GM23248 (cell line): Measurements from ENCODE around the gene CTAG1A. TPM values are rescaled to one million over a fixed set of nuclear protein-coding genes. Genes with fewer than 3 reads are reported as not detected.
"Not testable (repeated sequence)": the region's sequence is repeated elsewhere in the genome, so short reads cannot be mapped to it uniquely, and the experiment has no call there.

Experiments
- DNase-seq: peaks from one replicate; pipeline ENCODE4 v3.0.0-alpha.2; 2015
- H2AFZ ChIP-seq: fragments of 200-600 bp; sonication (generic); 2 replicates; pipeline ENCODE4 v1.6.1; 2016; ENCODE audit warnings: antibody characterized with exemption
- H3F3A ChIP-seq: fragments of 200-600 bp; sonication (generic); 2 replicates; pipeline ENCODE4 v1.6.1; 2016; ENCODE audit warnings: mild to moderate bottlenecking, antibody characterized with exemption, mixed run types; ENCODE audit not compliant: insufficient read depth
- H3K27ac ChIP-seq: fragments of 200-600 bp; sonication (generic); 2 replicates; pipeline ENCODE4 v1.5.1; 2016; ENCODE audit warnings: mild to moderate bottlenecking
- H3K27me3 ChIP-seq: fragments of 200-600 bp; sonication (generic); replicated peaks from 2 replicates; pipeline ENCODE4 v1.6.1; 2016; ENCODE audit warnings: mild to moderate bottlenecking; ENCODE audit not compliant: insufficient read depth
- H3K36me3 ChIP-seq: fragments of 200-600 bp; sonication (generic); 2 replicates; pipeline ENCODE4 v1.6.1; 2016; ENCODE audit warnings: low read depth, mild to moderate bottlenecking
- H3K4me1 ChIP-seq: fragments of 200-600 bp; sonication (generic); 2 replicates; pipeline ENCODE4 v1.6.1; 2016; ENCODE audit warnings: mild to moderate bottlenecking; ENCODE audit not compliant: insufficient read depth
- H3K4me2 ChIP-seq: fragments of 200-600 bp; sonication (generic); one replicate; pipeline ENCODE4 v1.6.1; 2016; ENCODE audit warnings: mild to moderate bottlenecking; ENCODE audit not compliant: unreplicated experiment
- H3K4me3 ChIP-seq: fragments of 200-600 bp; sonication (generic); 2 replicates; pipeline ENCODE4 v1.5.1; 2016; ENCODE audit warnings: mild to moderate bottlenecking
- H3K79me2 ChIP-seq: fragments of 200-600 bp; sonication (generic); 2 replicates; pipeline ENCODE4 v1.6.1; 2016; ENCODE audit warnings: mild to moderate bottlenecking; ENCODE audit not compliant: insufficient read depth
- H3K9ac ChIP-seq: fragments of 200-600 bp; sonication (generic); 2 replicates; pipeline ENCODE4 v1.6.1; 2016; ENCODE audit warnings: mild to moderate bottlenecking
- H3K9me2 ChIP-seq: fragments of 200-600 bp; sonication (generic); 2 replicates; pipeline ENCODE4 v1.6.1; 2016; ENCODE audit warnings: mixed run types, mild to moderate bottlenecking, moderate library complexity; ENCODE audit not compliant: insufficient read depth
- H3K9me3 ChIP-seq: fragments of 200-600 bp; sonication (generic); one replicate; pipeline ENCODE4 v1.6.1; 2017; ENCODE audit warnings: low read depth
- H4K20me1 ChIP-seq: fragments of 200-600 bp; sonication (generic); 2 replicates; pipeline ENCODE4 v1.6.0; 2016; ENCODE audit not compliant: insufficient read depth
- EZH2 ChIP-seq: fragments of 200-600 bp; sonication (generic); IDR thresholded peaks from 2 replicates; pipeline ENCODE4 v1.6.1; 2018; ENCODE audit warnings: antibody characterized with exemption, mild to moderate bottlenecking; ENCODE audit not compliant: insufficient read depth, poor library complexity, severe bottlenecking
- EZH2phosphoT487 ChIP-seq: fragments of 200-600 bp; sonication (generic); IDR thresholded peaks from 2 replicates; pipeline ENCODE4 v1.6.1; 2018; ENCODE audit warnings: antibody characterized with exemption, moderate library complexity, mild to moderate bottlenecking, low read depth; ENCODE audit not compliant: insufficient read depth
- WGBS, 2 experiments: methylation state at CpG; one replicate each; pipeline ENCODE4 v1.1.6; 2015 to 2017; ENCODE audit warnings: low lambda C conversion rate in 2 of 2, low coverage in 1 of 2; ENCODE audit errors: missing lambda C conversion rate in 2 of 2; 5-methylcytosine and 5-hydroxymethylcytosine counted together
- in situ Hi-C: fragments of 300-500 bp; cut with MboI; formaldehyde crosslinking; loops from 2 replicates; pipeline ENCODE4 v1.15.0; 2020
- polyA plus RNA-seq: library from polyadenylated mRNA; unstranded; fragments of >200 nt; fragmentation: Nextera tagmentation; extraction: Ambion mirVana; gene quantifications from 2 replicates; pipeline ENCODE4 v1.2.1, GENCODE V29; 2016
- total RNA-seq: library from RNA; depleted of rRNA; stranded (reverse); fragments of >200 nt; shearing (Covaris generic); gene quantifications from 2 replicates; pipeline ENCODE4 v1.2.3, GENCODE V29; 2014; rRNA removed

Gene CTAG1A
- total RNA-seq (not detected in 2 replicates), polyA plus RNA-seq (not detected in 2 replicates)

DNA sequence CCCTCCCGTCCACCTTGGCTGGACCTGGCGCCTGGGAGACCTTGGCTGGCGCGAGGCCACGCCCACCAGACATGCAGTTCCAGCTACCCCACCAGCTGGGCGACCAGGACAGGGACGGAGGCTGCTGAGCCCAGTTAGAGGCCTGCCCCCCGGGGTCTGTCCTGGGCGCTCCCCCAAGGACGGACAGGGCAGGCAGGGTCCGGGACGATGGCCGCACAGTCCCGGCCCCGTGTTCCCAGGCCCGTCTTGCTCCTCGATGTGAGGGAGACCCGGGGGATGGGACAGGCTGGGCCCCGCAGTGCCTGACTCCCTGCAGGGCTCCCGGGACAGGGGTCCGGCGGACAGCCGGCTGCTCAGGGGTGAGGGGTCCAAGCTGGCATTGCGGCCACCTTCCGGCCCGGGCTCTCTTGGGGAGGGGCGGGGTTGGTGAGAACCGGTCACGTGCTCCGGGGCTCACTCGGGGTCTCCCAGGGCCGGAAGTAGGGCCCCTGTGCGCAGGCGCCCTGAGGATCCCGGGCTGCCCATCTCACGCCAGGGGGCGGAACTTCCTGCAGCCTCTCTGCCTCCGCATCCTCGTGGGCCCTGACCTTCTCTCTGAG, at the start of gene CTAG1A:
Gene CTAG1A (plus strand): TSS at position 549 of the 599 bp plus-strand sequence. CDS start 74 bp downstream, outside the sequence.
- H3K79me2 ChIP-seq, H3K9ac ChIP-seq, H3K9me3 ChIP-seq, DNase-seq, H3K27me3 ChIP-seq, H3K27ac ChIP-seq, H3K4me1 ChIP-seq, H3K4me2 ChIP-seq, H3K9me2 ChIP-seq, H3K36me3 ChIP-seq, H4K20me1 ChIP-seq, H3K4me3 ChIP-seq, H2AFZ ChIP-seq, H3F3A ChIP-seq: not testable (repeated sequence)
- no CpG with 5 or more reads among the region's 39 CpGs for WGBS, 2 experiments
- in situ Hi-C loops, result loop anchor here (25.0 kb wide), 1 partner anchor 253 kb away; the partner anchor contains the start of gene SMIM9

DNA sequence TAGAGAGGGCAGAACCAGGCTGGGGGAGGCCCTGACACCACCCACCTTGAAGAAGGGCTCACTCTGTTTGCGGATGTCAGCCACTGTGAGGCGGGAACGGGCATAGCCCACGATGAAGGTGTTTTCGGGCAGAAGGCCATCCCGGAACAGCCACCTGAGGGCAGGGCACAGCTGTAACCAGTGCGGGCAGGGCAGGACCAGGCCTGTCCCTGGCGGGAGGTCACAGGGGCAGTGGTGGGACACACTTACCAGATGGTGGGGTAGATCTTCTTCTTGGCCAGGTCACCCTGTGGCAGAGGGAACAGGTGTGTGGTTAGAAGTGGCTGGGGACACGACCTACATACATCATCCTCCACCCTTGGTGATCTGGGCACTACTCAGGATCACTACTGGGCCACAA, 49.0 kb upstream of the CTAG1A start:
- Histone ChIP-seq H3K79me2 (0 out of 2 replicates have a peak, but pooled peaks cover 14% of the 10 kb centered on the region), H3F3A (no peaks in the 10 kb centered on the region), H3K4me1 (no peaks in the 10 kb centered on the region), H3K27ac (no peak overlapping the region), H3K9me3 (no peaks in the 10 kb centered on the region), H3K27me3 (no peaks in the 10 kb centered on the region), H3K9ac (no peak overlapping the region), H4K20me1 (no peaks in the 10 kb centered on the region), H3K4me2 (no peak overlapping the region), H3K9me2 (no peaks in the 10 kb centered on the region), H3K36me3 (no peaks in the 10 kb centered on the region), H2AFZ (no peak overlapping the region), H3K4me3 (no peak overlapping the region)
- DNase-seq, result no peak
- TF ChIP-seq EZH2phosphoT487, result no peak
- no peak for TF ChIP-seq EZH2
- WGBS, 2 experiments, result 67 to 91% methylated on average over 1 to 7 of the region's 9 CpGs
- in situ Hi-C loops, result no loop called here

GRCh38 chrX:154539077-154539476, 45.9 kb upstream of the CTAG1A start:
- Histone ChIP-seq H3K9me3 (no peaks in the 10 kb centered on the region), H3K4me3 (no peak overlapping the region), H3K79me2 (0 out of 2 replicates have a peak, but pooled peaks cover 18% of the 10 kb centered on the region), H3K36me3 (no peaks in the 10 kb centered on the region), H3F3A (no peaks in the 10 kb centered on the region), H3K4me2 (no peak overlapping the region), H2AFZ (no peak overlapping the region), H3K9me2 (no peaks in the 10 kb centered on the region), H3K4me1 (peaks cover 15% of the 10 kb centered on the region), H3K27ac (no peak overlapping the region), H4K20me1 (no peaks in the 10 kb centered on the region), H3K27me3 (no peaks in the 10 kb centered on the region), H3K9ac (no peak overlapping the region)
- in situ Hi-C loops, result no loop called here
- 87 to 88% methylated on average over 8 of the region's 8 CpGs for WGBS, 2 experiments
- no peak for DNase-seq
- TF ChIP-seq EZH2phosphoT487, result no peak
- TF ChIP-seq EZH2, result no peak

- H3K4me3 ChIP-seq, H3K4me2 ChIP-seq, H3F3A ChIP-seq, H3K9me3 ChIP-seq, H3K27ac ChIP-seq, H4K20me1 ChIP-seq, H3K9ac ChIP-seq, H2AFZ ChIP-seq, H3K36me3 ChIP-seq, DNase-seq, in situ Hi-C loops, H3K9me2 ChIP-seq, H3K27me3 ChIP-seq: not testable (repeated sequence)
- WGBS, 2 experiments, result 90 to 95% methylated on average over 4 to 7 of the region's 7 CpGs
- H3K4me1 ChIP-seq, result peaks cover 15% of the 10 kb centered on the region
- H3K79me2 ChIP-seq, result peaks cover 23% of the 10 kb centered on the region; the same call in 1 of the 2 replicates
Measured at GRCh38 chrX:154540365-154540764, 44.6 kb upstream of the CTAG1A start.
